ENCODE data around the gene NEK11. TPM values are rescaled to one million over a fixed set of nuclear protein-coding genes. Genes with fewer than 3 reads are reported as not detected.

Gene NEK11
- total and polyA plus RNA-seq, 8 donors, result 0.45 to 24.2 (median 2.3) TPM; not detected in 1

- TF ChIP-seq POLR2AphosphoS5 (IDR thresholded peaks at IDR 0.05), result no peak
- no peak for TF ChIP-seq EP300 (IDR thresholded peaks at IDR 0.05)
- no peak for TF ChIP-seq CTCF (IDR thresholded peaks at IDR 0.05)
- Histone ChIP-seq H3K27me3 (no peaks in the 10 kb centered on the region), H3K4me1 (no peaks in the 10 kb centered on the region), H3K27ac (no peak overlapping the region), H3K36me3 (peaks cover 0 to 5% (median 0%) of the 10 kb centered on the region in 4 donors), H3K9me3 (no peaks in the 10 kb centered on the region), H3K4me3 (no peak overlapping the region)
- peak in 1 of 2 donors; percentile 15 for DNase-seq
- 73 to 93% (median 85%) methylated on average over 3 of the region's 3 CpGs for WGBS, 5 donors
- intact Hi-C loops (cut with DNase I; ENCODE audit: low total_unique reads), result no loop called here
Observed at GRCh38 chr3:131242201-131242600, 215.5 kb downstream of the NEK11 start.

GRCh38 chr3:131250466-131250865 is 223.8 kb downstream of the NEK11 start:
- Histone ChIP-seq H3K9me3 (peaks cover 0 to 6% (median 0%) of the 10 kb centered on the region in 4 donors), H3K27ac (no peak overlapping the region), H3K36me3 (no peaks in the 10 kb centered on the region), H3K4me3 (no peak overlapping the region), H3K4me1 (no peaks in the 10 kb centered on the region), H3K27me3 (no peaks in the 10 kb centered on the region)
- 50 to 91% (median 90%) methylated on average over 2 of the region's 2 CpGs for WGBS, 5 donors
- no peak for TF ChIP-seq CTCF (IDR thresholded peaks at IDR 0.05)
- no peak for TF ChIP-seq POLR2A (IDR thresholded peaks at IDR 0.05)
- TF ChIP-seq POLR2AphosphoS5 (IDR thresholded peaks at IDR 0.05), result no peak
- TF ChIP-seq EP300 (IDR thresholded peaks at IDR 0.05), result no peak
- DNase-seq, result no peak
- intact Hi-C loops (cut with DNase I; ENCODE audit: low total_unique reads), result no loop called here

- Histone ChIP-seq H3K36me3 (no peaks in the 10 kb centered on the region), H3K27me3 (no peaks in the 10 kb centered on the region), H3K4me1 (no peaks in the 10 kb centered on the region), H3K9me3 (peaks cover 0 to 12% (median 5%) of the 10 kb centered on the region in 4 donors), H3K4me3 (no peak overlapping the region), H3K27ac (no peak overlapping the region)
- no peak for TF ChIP-seq EP300 (IDR thresholded peaks at IDR 0.05)
- TF ChIP-seq POLR2AphosphoS5 (IDR thresholded peaks at IDR 0.05), result no peak
- no peak for TF ChIP-seq CTCF (IDR thresholded peaks at IDR 0.05)
- TF ChIP-seq POLR2A (IDR thresholded peaks at IDR 0.05), result no peak
- DNase-seq, result no peak
- intact Hi-C loops (cut with DNase I; ENCODE audit: low total_unique reads), result no loop called here
- 76 to 80% (median 77%) methylated on average over 3 of the region's 3 CpGs for WGBS, 5 donors
Observed at GRCh38 chr3:131260525-131260924, 233.8 kb downstream of the NEK11 start.

- DNase-seq, result no peak
- no peaks in the 10 kb centered on the region for H3K36me3 ChIP-seq
- no peak overlapping the region for H3K27ac ChIP-seq
- H3K27me3 ChIP-seq, result no peaks in the 10 kb centered on the region
- no peak overlapping the region for H3K4me3 ChIP-seq
- intact Hi-C loops (cut with DNase I; ENCODE audit: low total_unique reads), result no loop called here
- peaks cover 0 to 12% (median 6%) of the 10 kb centered on the region in 4 donors for H3K9me3 ChIP-seq
- 86 to 95% (median 93%) methylated on average over 1 of the region's 1 CpG for WGBS, 5 donors
- no peak for TF ChIP-seq CTCF (IDR thresholded peaks at IDR 0.05)
- no peak for TF ChIP-seq POLR2A (IDR thresholded peaks at IDR 0.05)
- no peak for TF ChIP-seq POLR2AphosphoS5 (IDR thresholded peaks at IDR 0.05)
- no peak for TF ChIP-seq EP300 (IDR thresholded peaks at IDR 0.05)
- no peaks in the 10 kb centered on the region for H3K4me1 ChIP-seq
Observed at GRCh38 chr3:131261104-131261503, 234.4 kb downstream of the NEK11 start.
